GM23248 (cell line): ENCODE results near the gene ZGPAT. TPM values are rescaled to one million over a fixed set of nuclear protein-coding genes. Genes with fewer than 3 reads are reported as not detected.

Experiments used
- DNase-seq: peaks from one replicate; pipeline ENCODE4 v3.0.0-alpha.2; 2015
- H2AFZ ChIP-seq: fragments of 200-600 bp; sonication (generic); 2 replicates; pipeline ENCODE4 v1.6.1; 2016; ENCODE audit warnings: antibody characterized with exemption
- H3F3A ChIP-seq: fragments of 200-600 bp; sonication (generic); 2 replicates; pipeline ENCODE4 v1.6.1; 2016; ENCODE audit warnings: mild to moderate bottlenecking, antibody characterized with exemption, mixed run types; ENCODE audit not compliant: insufficient read depth
- H3K27ac ChIP-seq: fragments of 200-600 bp; sonication (generic); 2 replicates; pipeline ENCODE4 v1.5.1; 2016; ENCODE audit warnings: mild to moderate bottlenecking
- H3K27me3 ChIP-seq: fragments of 200-600 bp; sonication (generic); replicated peaks from 2 replicates; pipeline ENCODE4 v1.6.1; 2016; ENCODE audit warnings: mild to moderate bottlenecking; ENCODE audit not compliant: insufficient read depth
- H3K36me3 ChIP-seq: fragments of 200-600 bp; sonication (generic); 2 replicates; pipeline ENCODE4 v1.6.1; 2016; ENCODE audit warnings: low read depth, mild to moderate bottlenecking
- H3K4me1 ChIP-seq: fragments of 200-600 bp; sonication (generic); 2 replicates; pipeline ENCODE4 v1.6.1; 2016; ENCODE audit warnings: mild to moderate bottlenecking; ENCODE audit not compliant: insufficient read depth
- H3K4me2 ChIP-seq: fragments of 200-600 bp; sonication (generic); one replicate; pipeline ENCODE4 v1.6.1; 2016; ENCODE audit warnings: mild to moderate bottlenecking; ENCODE audit not compliant: unreplicated experiment
- H3K4me3 ChIP-seq: fragments of 200-600 bp; sonication (generic); 2 replicates; pipeline ENCODE4 v1.5.1; 2016; ENCODE audit warnings: mild to moderate bottlenecking
- H3K79me2 ChIP-seq: fragments of 200-600 bp; sonication (generic); 2 replicates; pipeline ENCODE4 v1.6.1; 2016; ENCODE audit warnings: mild to moderate bottlenecking; ENCODE audit not compliant: insufficient read depth
- H3K9ac ChIP-seq: fragments of 200-600 bp; sonication (generic); 2 replicates; pipeline ENCODE4 v1.6.1; 2016; ENCODE audit warnings: mild to moderate bottlenecking
- H3K9me2 ChIP-seq: fragments of 200-600 bp; sonication (generic); 2 replicates; pipeline ENCODE4 v1.6.1; 2016; ENCODE audit warnings: mixed run types, mild to moderate bottlenecking, moderate library complexity; ENCODE audit not compliant: insufficient read depth
- H3K9me3 ChIP-seq: fragments of 200-600 bp; sonication (generic); one replicate; pipeline ENCODE4 v1.6.1; 2017; ENCODE audit warnings: low read depth
- H4K20me1 ChIP-seq: fragments of 200-600 bp; sonication (generic); 2 replicates; pipeline ENCODE4 v1.6.0; 2016; ENCODE audit not compliant: insufficient read depth
- EZH2 ChIP-seq: fragments of 200-600 bp; sonication (generic); IDR thresholded peaks from 2 replicates; pipeline ENCODE4 v1.6.1; 2018; ENCODE audit warnings: antibody characterized with exemption, mild to moderate bottlenecking; ENCODE audit not compliant: insufficient read depth, poor library complexity, severe bottlenecking
- EZH2phosphoT487 ChIP-seq: fragments of 200-600 bp; sonication (generic); IDR thresholded peaks from 2 replicates; pipeline ENCODE4 v1.6.1; 2018; ENCODE audit warnings: antibody characterized with exemption, moderate library complexity, mild to moderate bottlenecking, low read depth; ENCODE audit not compliant: insufficient read depth
- WGBS, 2 experiments: methylation state at CpG; one replicate each; pipeline ENCODE4 v1.1.6; 2015 to 2017; ENCODE audit warnings: low lambda C conversion rate in 2 of 2, low coverage in 1 of 2; ENCODE audit errors: missing lambda C conversion rate in 2 of 2; 5-methylcytosine and 5-hydroxymethylcytosine counted together
- in situ Hi-C: fragments of 300-500 bp; cut with MboI; formaldehyde crosslinking; loops from 2 replicates; pipeline ENCODE4 v1.15.0; 2020
- polyA plus RNA-seq: library from polyadenylated mRNA; unstranded; fragments of >200 nt; fragmentation: Nextera tagmentation; extraction: Ambion mirVana; gene quantifications from 2 replicates; pipeline ENCODE4 v1.2.1, GENCODE V29; 2016
- total RNA-seq: library from RNA; depleted of rRNA; stranded (reverse); fragments of >200 nt; shearing (Covaris generic); gene quantifications from 2 replicates; pipeline ENCODE4 v1.2.3, GENCODE V29; 2014

The ZGPAT gene
- total and polyA plus RNA-seq, 2 experiments from 2014 or later = 22.7 to 28.5 TPM

- Histone ChIP-seq H3K9me2 (no peaks in the 10 kb centered on the region), H3K9ac (peak overlapping the region; percentile 78), H3F3A (peaks cover 12% of the 10 kb centered on the region; the same call in 1 of the 2 replicates), H3K79me2 (no peaks in the 10 kb centered on the region), H3K9me3 (no peaks in the 10 kb centered on the region), H3K4me1 (peaks cover 7% of the 10 kb centered on the region; the same call in 1 of the 2 replicates), H3K27me3 (no peaks in the 10 kb centered on the region), H3K4me2 (peak overlapping the region; percentile 70), H2AFZ (peak overlapping the region; percentile 36), H3K4me3 (peak overlapping the region; percentile 68), H3K27ac (peak overlapping the region; percentile 61), H4K20me1 (no peaks in the 10 kb centered on the region), H3K36me3 (0 out of 2 replicates have a peak, but pooled peaks cover 8% of the 10 kb centered on the region)
- 1% methylated on average over 16 to 44 of the region's 80 CpGs for WGBS, 2 experiments
- in situ Hi-C loops = no loop called here
- TF ChIP-seq EZH2phosphoT487 (no peak), EZH2 (no peak)
- DNase-seq = peak; percentile 66
Observed at GRCh38 chr20:63740070-63740626, 32.3 kb downstream of the ZGPAT start.

GRCh38 chr20:63740627-63741353 lies 33.0 kb downstream of the ZGPAT start:
- Histone ChIP-seq H3K4me2 (peak overlapping the region; percentile 70), H3K9me3 (no peaks in the 10 kb centered on the region), H3F3A (peaks cover 12% of the 10 kb centered on the region; the same call in 1 of the 2 replicates), H2AFZ (peak overlapping the region; percentile 36), H3K9ac (peak overlapping the region; percentile 78), H3K36me3 (0 out of 2 replicates have a peak, but pooled peaks cover 8% of the 10 kb centered on the region), H3K4me3 (peak overlapping the region; percentile 68), H3K9me2 (no peaks in the 10 kb centered on the region), H3K27me3 (no peaks in the 10 kb centered on the region), H4K20me1 (no peaks in the 10 kb centered on the region), H3K4me1 (peaks cover 7% of the 10 kb centered on the region; the same call in 1 of the 2 replicates), H3K27ac (peak overlapping the region; percentile 61), H3K79me2 (no peaks in the 10 kb centered on the region)
- WGBS, 2 experiments = 0 to 2% methylated on average over 20 to 25 of the region's 29 CpGs
- DNase-seq = peak; percentile 88
- in situ Hi-C loops = no loop called here
- TF ChIP-seq EZH2phosphoT487 = no peak
- TF ChIP-seq EZH2 = no peak

GRCh38 chr20:63741354-63741675 lies 33.5 kb downstream of the ZGPAT start:
- 34 to 37% methylated on average over 6 of the region's 6 CpGs for WGBS, 2 experiments
- Histone ChIP-seq H4K20me1 (no peaks in the 10 kb centered on the region), H3K9me2 (no peaks in the 10 kb centered on the region), H3K36me3 (0 out of 2 replicates have a peak, but pooled peaks cover 8% of the 10 kb centered on the region), H3F3A (peaks cover 12% of the 10 kb centered on the region; the same call in 1 of the 2 replicates), H3K4me1 (peaks cover 7% of the 10 kb centered on the region; the same call in 1 of the 2 replicates), H3K4me2 (peak overlapping the region; percentile 70), H3K27ac (no peak overlapping the region), H3K4me3 (peak overlapping the region; percentile 68), H3K27me3 (no peaks in the 10 kb centered on the region), H3K79me2 (no peaks in the 10 kb centered on the region), H2AFZ (0 out of 2 replicates have a peak overlapping the region, but pooled peaks have one; percentile 36), H3K9ac (peak overlapping the region; percentile 78), H3K9me3 (no peaks in the 10 kb centered on the region)
- TF ChIP-seq EZH2 (no peak), EZH2phosphoT487 (no peak)
- DNase-seq = no peak
- in situ Hi-C loops = no loop called here

- TF ChIP-seq EZH2 = no peak
- TF ChIP-seq EZH2phosphoT487 = no peak
- Histone ChIP-seq H3K27me3 (no peaks in the 10 kb centered on the region), H4K20me1 (no peaks in the 10 kb centered on the region), H3K9me3 (no peaks in the 10 kb centered on the region), H2AFZ (no peak overlapping the region), H3K9ac (peak overlapping the region; percentile 78; the same call in 1 of the 2 replicates), H3K4me3 (peak overlapping the region; percentile 68), H3K9me2 (no peaks in the 10 kb centered on the region), H3K4me1 (peaks cover 7% of the 10 kb centered on the region; the same call in 1 of the 2 replicates), H3F3A (peaks cover 12% of the 10 kb centered on the region; the same call in 1 of the 2 replicates), H3K79me2 (no peaks in the 10 kb centered on the region), H3K36me3 (0 out of 2 replicates have a peak, but pooled peaks cover 8% of the 10 kb centered on the region), H3K4me2 (peak overlapping the region; percentile 70), H3K27ac (no peak overlapping the region)
- in situ Hi-C loops = no loop called here
- WGBS, 2 experiments = 77 to 82% methylated on average over 10 to 30 of the region's 30 CpGs
- DNase-seq = no peak
Observed at GRCh38 chr20:63741676-63742380, 34.0 kb downstream of the ZGPAT start.
